Myocyte (in vitro differentiated cells): ENCODE results near the gene NPAS3. TPM values are rescaled to one million over a fixed set of nuclear protein-coding genes. Genes with fewer than 3 reads are reported as not detected.

Source experiments
- DNase-seq: peaks from one replicate; pipeline ENCODE4 v3.0.0-alpha.2; 2012; ENCODE audit warnings: low read depth
- total RNA-seq: library from RNA; depleted of rRNA; stranded (reverse); fragments of >200 nt; gene quantifications from 2 replicates; pipeline ENCODE4 v1.2.3, GENCODE V29; 2014

Gene NPAS3
- total RNA-seq, 1 donor from 2014 or later = 0.19 TPM

- DNase-seq = no peak
Observed at GRCh38 chr14:33165144-33165925, 226.7 kb downstream of the NPAS3 start.

- no peak for DNase-seq
Observed at GRCh38 chr14:33165926-33166289, 227.2 kb downstream of the NPAS3 start.

GRCh38 chr14:33175951-33176350, 237.3 kb downstream of the NPAS3 start:
- DNase-seq = no peak

- no peak for DNase-seq
Observed at GRCh38 chr14:33184587-33184986, 245.9 kb downstream of the NPAS3 start.

- DNase-seq = peak; percentile 1
Observed at GRCh38 chr14:33186656-33187055, 248.0 kb downstream of the NPAS3 start.

GRCh38 chr14:33188880-33189279, 250.2 kb downstream of the NPAS3 start:
- no peak for DNase-seq

GRCh38 chr14:33191855-33192254, 253.2 kb downstream of the NPAS3 start:
- DNase-seq = no peak

GRCh38 chr14:33194551-33194950, 255.9 kb downstream of the NPAS3 start:
- DNase-seq = no peak

GRCh38 chr14:33198684-33199083, 260.0 kb downstream of the NPAS3 start:
- DNase-seq = no peak

- DNase-seq = no peak
Observed at GRCh38 chr14:33201116-33201515, 262.4 kb downstream of the NPAS3 start.

GRCh38 chr14:33206981-33207380, 268.3 kb downstream of the NPAS3 start:
- no peak for DNase-seq

GRCh38 chr14:33207467-33208017, 268.9 kb downstream of the NPAS3 start:
- DNase-seq = no peak

GRCh38 chr14:33210311-33210710, 271.6 kb downstream of the NPAS3 start:
- peak; percentile 60 for DNase-seq

GRCh38 chr14:33218026-33218425, 279.3 kb downstream of the NPAS3 start:
- peak; percentile 3 for DNase-seq

- no peak for DNase-seq
Observed at GRCh38 chr14:33219957-33220356, 281.3 kb downstream of the NPAS3 start.

GRCh38 chr14:33229269-33229929, 290.7 kb downstream of the NPAS3 start:
- peak; percentile 52 for DNase-seq

- no peak for DNase-seq
Observed at GRCh38 chr14:33230021-33230420, 291.3 kb downstream of the NPAS3 start.

GRCh38 chr14:33232031-33232430, 293.4 kb downstream of the NPAS3 start:
- no peak for DNase-seq

- no peak for DNase-seq
Observed at GRCh38 chr14:33237115-33237740, 298.5 kb downstream of the NPAS3 start.

GRCh38 chr14:33239465-33239864, 300.8 kb downstream of the NPAS3 start:
- DNase-seq = no peak

GRCh38 chr14:33240466-33240865, 301.8 kb downstream of the NPAS3 start:
- DNase-seq = no peak

- no peak for DNase-seq
Observed at GRCh38 chr14:33241331-33241730, 302.7 kb downstream of the NPAS3 start.
